NCI-H1436 treated with DMSO at 0.1 percent for 48 hours (cell line): ENCODE results near the gene SEL1L3.

Experiments used
- DNase-seq: peaks from one replicate; lab custom pipeline; 2025; lab: John Stamatoyannopoulos, UW

The SEL1L3 gene

GRCh38 chr4:25788703-25789238 is 74.0 kb downstream of the SEL1L3 start:
- DNase-seq, result no peak

DNA sequence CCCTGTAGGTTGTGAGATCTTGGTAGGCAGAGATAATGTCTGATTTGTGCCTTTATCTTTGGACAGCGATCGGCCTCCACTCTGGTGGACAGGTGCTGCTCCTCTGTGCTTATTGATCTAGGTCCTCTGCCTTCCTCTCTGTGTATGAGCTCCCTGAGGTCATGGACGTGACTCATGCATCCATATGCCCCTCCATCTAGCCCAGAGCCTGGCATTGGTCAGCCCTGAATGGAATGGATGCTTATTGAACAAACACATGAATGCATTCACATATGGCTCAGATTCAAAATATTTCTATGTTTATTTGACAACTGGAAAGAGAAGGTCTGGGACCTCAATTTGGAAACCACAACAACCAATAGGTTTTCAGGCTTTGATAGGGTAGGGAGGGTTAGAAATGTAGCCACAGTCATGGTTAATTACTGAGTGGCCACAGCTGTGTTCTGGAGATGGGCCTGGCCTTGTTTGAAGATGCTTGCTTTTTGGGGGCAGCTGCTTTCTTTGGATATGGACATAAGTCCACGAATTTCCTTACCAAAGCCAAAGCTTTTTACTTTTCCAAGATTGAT is 76.2 kb downstream of the SEL1L3 start:
- no peak for DNase-seq

GRCh38 chr4:25783943-25784342 is 78.8 kb downstream of the SEL1L3 start:
- DNase-seq, result no peak

GRCh38 chr4:25783126-25783525 is 79.7 kb downstream of the SEL1L3 start:
- no peak for DNase-seq

DNA sequence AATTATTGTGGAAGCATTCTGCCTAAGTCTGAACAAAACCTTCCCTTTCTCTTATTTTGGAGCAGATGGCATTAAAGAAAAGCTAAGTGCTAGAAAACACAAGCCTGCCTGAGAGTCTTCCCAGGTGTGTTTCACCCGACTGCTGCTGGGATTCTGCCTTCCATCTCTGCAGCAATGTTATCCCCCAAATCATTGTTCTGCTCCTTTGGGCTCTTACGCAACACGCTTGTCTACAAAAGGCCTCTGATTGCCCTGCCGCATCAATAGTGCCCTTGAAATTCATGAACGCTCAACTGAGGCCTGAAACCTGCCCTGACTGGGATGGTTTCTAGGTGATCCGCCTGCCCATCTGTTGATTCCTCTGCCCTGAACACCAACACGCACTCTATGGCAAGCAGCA is 80.3 kb downstream of the SEL1L3 start:
- no peak for DNase-seq

DNA sequence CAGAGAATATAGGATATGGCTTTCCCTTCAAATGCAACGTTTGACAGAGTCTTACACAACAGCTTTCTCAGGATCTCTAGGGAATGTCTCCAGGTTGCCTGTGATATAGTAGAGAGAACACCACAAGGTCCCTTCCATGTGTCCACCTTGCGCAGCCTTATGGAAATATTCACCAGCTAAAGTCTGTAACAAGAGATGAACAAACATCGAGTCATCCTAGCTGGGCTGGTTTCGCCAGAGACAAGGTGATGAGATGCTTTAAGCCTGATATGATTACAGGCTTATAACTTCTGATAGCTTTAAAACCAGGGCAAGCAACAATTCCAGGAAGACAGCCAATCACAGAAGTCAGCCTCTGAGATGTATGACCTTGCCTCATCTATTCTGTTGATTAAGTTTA is 83.8 kb downstream of the SEL1L3 start:
- no peak for DNase-seq

DNA sequence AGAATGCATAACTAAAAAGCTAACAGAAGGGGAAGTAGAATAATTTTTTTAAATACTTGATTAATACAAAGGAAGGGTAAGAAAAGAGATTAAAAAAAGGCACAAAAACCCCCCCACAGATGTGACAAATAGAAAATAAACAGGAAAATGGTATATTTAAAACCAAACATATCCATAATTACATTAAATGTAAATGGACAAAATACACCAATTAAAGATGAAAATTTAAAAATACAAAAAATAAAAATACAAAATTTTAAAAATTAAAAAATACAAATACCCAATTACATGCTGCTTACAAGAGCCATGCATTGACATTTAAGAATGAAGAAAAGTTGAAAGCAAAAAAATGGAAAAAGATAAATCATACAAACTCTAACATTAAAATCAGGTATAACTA is 86.0 kb downstream of the SEL1L3 start:
- DNase-seq, result no peak

DNA sequence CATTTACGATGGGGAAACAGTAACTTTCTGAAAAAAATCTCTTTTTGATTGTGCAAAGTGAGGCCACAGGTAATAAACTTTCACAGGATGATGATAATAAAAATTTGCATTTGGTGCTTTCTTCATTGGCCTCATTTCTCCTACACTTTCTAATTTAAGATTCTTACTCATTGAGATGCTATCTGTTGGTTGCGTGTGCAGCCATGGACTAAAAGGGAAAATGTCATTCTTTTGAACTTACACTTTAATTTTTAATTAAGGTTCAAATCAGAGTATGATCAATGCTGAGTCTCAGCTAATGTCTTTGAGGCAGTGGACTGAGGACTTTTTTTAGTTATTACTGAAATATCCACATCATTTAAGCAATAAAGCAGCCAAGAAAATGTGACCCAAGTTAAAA is 87.6 kb downstream of the SEL1L3 start:
- DNase-seq, result no peak

DNA sequence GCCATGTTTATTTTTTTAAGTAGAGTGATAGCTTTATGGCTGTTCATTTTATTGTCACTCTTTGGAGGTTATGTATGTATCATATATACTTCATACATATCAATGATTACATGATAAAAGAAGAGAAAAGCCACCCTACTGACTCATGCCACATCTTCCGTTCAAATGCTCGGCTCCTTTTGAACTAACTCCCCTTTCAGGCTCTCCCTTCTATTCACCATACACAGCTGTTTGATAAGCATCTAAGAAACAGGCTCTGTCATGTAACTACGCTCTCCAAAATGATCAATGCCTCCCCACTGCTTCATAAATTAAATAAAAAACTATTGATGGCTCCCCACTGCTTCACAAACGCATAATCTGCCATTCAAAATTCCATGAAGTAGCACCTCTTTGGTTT is 89.4 kb downstream of the SEL1L3 start:
- no peak for DNase-seq

GRCh38 chr4:25771672-25772071 is 91.1 kb downstream of the SEL1L3 start:
- no peak for DNase-seq

GRCh38 chr4:25770847-25771246 is 91.9 kb downstream of the SEL1L3 start:
- no peak for DNase-seq

- no peak for DNase-seq
These were observed 93.5 kb downstream of the SEL1L3 start for GRCh38 chr4:25769251-25769650.

- no peak for DNase-seq
These were observed 94.7 kb downstream of the SEL1L3 start for GRCh38 chr4:25767877-25768725.

DNA sequence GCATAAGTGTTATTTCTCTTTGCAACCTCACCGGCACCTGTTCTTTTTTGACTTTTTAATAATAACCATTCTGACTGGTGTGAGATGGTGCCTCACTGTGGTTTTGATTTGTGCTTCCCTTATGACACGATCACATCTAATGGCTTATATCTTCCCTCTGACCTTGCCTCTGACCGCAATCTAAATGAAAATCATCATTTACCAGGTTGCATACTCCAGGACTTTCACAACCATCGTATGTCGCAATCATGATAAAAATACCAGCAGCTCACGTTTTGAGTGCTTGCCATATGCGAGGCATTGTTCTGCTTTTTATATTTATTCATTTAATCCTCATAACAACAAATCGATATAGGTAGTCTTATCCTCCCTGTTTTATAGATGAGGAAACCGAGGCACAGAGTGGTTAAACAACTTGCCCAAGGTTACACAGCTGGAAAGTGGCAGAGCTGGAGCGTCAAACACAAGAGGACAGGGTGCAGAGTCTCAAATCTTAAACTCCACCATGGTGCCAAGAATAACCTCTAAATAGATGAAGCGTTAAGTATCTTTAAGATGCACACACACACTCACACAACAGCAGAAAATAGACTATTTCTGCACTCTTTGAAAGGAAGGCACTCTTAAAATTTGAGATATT is 102.2 kb downstream of the SEL1L3 start:
- DNase-seq, result no peak

DNA sequence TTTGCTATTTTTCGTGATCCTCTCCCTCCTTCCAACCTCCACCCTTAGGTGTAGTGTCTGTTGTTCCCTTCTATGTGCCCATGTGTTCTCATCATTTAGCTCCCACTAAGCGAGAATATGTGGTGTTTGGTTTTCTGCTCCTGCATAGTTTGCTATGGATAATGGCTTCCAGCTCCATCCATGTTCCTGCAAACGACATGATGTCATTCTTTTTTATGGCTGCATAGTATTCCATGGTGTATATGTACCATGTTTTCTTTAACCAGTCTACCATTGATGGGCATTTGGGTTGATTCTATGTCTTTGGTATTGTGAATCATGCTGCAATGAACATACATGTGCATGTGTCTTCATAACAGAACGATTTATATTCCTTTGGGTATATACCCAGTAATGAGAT is 102.7 kb downstream of the SEL1L3 start:
- DNase-seq, result no peak

DNA sequence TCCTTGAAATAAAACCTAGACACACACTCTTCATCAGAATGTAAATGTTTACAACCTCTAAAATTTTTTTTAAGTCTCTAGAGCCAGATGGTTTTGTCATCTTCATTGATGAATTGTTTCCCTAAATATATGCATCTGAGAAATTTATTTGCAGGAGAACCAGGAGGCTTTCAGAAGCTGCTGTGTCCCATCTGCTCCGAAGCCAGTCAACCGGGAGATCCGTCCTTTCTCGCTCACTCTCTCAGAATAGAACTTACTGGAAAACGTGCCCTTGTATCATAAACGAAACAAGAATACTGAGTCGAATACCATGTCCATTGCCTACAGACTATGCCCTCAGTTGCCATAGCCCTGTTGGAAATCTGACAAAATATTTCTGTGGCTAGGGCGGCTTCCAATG is 103.7 kb downstream of the SEL1L3 start:
- DNase-seq, result no peak

DNA sequence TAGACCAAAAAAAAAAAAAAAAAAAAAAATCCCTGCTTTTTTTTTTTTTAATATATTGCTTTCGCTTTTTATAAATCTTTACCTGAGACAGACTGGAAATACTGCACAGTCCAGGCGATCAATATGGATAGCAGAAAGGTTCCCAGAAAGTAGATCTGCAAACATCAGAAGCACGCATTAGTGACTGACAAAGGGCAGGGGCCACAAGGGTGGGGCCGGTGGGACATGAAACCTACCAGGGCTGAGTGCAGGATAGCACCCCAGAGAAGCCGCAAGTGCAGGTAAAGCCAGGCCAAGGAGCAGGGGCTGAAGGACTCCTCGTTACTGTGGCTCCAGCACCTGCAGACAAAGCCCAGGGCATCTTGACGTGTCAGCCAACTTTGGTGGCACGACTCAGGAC is 105.3 kb downstream of the SEL1L3 start:
- DNase-seq, result no peak

DNA sequence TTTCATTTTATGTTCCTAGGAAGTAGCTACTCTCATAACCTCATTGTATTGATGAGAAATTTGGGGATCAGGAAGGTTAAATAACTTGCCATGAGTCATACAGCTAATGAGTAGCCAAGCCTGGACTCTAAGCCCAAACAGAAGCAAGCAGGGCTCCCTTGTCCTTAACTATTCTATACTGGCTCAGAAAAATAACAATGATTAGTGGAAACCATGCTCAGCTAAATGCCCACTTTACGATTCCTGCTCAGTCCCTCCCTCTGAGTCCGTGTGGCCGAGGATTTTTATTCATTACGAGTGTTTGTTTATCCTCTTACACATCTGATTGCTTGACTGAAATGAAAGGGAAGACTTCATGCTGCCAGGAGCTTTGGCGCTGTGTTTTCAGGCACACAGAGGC is 106.3 kb downstream of the SEL1L3 start:
- DNase-seq, result no peak

GRCh38 chr4:25755911-25756310 is 106.9 kb downstream of the SEL1L3 start:
- DNase-seq, result no peak

DNA sequence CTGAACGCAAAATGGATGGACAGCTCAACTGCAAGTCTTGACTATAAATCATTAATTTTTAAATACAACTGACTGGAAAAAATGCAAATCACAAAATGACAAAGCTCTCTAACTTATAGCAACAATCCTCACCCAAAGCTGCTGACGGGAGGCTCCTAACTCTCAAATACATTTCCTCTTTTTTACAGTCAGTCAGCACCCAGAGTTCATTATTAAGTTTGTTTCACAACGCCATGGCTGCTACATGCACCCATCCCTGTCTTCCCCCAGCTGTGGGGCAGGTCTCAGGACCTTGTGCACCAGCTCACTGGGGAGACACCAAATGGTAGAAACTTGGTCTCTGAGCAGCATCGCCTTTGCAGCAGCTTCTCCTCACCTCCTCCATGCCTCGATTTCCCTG is 109.5 kb downstream of the SEL1L3 start:
- DNase-seq, result no peak

- DNase-seq, result no peak
These were observed 111.9 kb downstream of the SEL1L3 start for GRCh38 chr4:25750874-25751273.

- no peak for DNase-seq
These were observed 113.5 kb downstream of the SEL1L3 start for GRCh38 chr4:25749150-25749794.

GRCh38 chr4:25743971-25744370 is 118.8 kb downstream of the SEL1L3 start:
- no peak for DNase-seq
